ENCODE data around the gene ZC3H12A.

The ZC3H12A gene

DNA sequence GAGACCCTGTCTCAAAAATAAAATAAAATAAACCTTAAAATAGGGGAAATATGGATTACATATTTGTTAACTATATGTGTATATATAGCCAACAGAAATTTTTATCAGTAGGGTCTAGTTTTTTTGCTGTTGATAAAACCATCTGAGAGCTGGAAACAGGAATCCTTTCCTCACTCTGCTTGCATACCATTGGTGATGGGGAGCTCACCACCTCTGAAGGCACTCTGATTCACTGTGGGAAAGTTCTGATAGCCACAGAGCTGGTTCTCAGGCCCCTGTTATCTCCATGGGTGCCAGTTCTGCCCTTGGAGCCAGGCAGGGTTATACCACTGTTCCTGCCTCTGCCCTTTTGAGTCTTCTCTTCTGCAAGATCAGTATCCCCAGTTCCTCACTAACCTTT lies 17.8 kb upstream of the ZC3H12A start:
- DNase-seq: no peak

GRCh38 chr1:37458551-37458950 lies 15.8 kb upstream of the ZC3H12A start:
- DNase-seq: peak; percentile 30

- DNase-seq: no peak
These were observed 12.5 kb upstream of the ZC3H12A start for GRCh38 chr1:37461698-37462436.

DNA sequence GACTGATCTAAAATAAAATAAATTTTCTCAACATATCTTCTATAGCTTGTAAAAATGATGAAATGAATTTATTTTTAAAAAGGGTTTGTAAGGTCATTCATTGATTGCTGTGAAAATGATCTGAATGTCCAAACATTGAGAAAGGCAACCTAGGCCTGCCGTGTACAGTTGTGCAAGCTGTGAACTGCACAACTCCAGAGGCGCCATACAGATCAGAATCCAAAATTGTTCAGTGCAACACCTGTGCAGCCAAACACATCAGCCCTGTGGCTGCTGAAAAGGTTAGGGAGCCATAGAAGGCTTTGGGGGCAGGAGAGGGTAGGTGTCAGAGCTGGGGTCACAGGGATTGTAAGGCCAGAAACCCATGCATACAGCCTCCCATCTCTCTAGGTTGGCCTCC lies 9.9 kb upstream of the ZC3H12A start:
- no peak for DNase-seq

GRCh38 chr1:37465593-37466517 lies 8.5 kb upstream of the ZC3H12A start:
- no peak for DNase-seq

DNA sequence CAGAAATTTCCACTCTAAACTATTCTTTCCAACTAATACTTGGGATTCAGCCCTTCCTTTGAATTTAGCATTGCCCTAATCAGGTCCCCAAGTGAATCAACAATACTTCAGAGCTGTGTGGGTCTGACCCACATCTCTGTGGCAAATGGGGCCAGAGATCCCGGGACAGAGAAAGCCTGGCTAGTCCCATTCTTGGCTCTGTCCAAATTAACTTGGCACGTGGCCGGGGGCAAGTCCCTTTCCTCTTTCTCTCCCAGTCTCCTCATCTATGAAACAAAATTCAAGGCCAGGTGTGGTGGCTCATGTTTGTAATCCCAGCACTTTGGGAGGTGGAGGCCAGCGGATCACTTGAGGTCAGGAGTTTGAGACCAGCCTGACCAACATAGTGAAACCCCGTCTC lies 6.3 kb upstream of the ZC3H12A start:
- no peak for DNase-seq

GRCh38 chr1:37469386-37469785 lies 5.0 kb upstream of the ZC3H12A start:
- DNase-seq: no peak

GRCh38 chr1:37471345-37472231 lies 2.8 kb upstream of the ZC3H12A start:
- DNase-seq: no peak

GRCh38 chr1:37472281-37472680 lies 2.1 kb upstream of the ZC3H12A start:
- no peak for DNase-seq

GRCh38 chr1:37472994-37473393 lies 1.4 kb upstream of the ZC3H12A start:
- peak; percentile 46 for DNase-seq

DNA sequence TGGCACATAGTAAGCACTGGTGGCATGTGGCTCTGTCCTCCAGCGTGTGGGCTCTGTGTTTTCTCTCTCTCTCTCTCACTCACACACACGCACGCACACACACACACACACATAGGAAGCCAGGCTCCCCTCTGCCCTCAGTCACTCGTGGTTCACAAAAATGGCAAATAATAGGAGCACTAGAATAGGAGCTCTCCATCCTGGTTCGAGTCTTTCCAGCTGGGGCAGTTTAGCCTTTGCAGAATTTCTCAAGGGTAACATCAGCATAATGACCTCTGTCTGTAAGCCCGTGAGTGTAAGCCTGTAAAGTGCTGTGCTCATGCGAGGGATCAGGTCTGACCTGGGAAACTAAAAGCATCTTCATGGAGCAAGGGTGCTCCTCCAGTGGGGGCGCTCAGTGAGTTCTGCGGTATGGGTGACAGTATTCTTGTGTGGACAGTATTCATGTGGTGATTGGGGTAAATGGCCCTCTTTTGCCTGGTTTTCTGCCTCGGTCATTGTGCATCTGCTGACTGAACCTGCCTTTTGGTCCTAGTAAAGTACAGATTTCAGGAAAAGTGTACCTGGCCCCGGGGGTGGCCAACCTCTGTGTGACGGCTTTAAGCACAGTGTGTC lies 842 bp upstream of the ZC3H12A start:
- DNase-seq: peak; percentile 65

DNA sequence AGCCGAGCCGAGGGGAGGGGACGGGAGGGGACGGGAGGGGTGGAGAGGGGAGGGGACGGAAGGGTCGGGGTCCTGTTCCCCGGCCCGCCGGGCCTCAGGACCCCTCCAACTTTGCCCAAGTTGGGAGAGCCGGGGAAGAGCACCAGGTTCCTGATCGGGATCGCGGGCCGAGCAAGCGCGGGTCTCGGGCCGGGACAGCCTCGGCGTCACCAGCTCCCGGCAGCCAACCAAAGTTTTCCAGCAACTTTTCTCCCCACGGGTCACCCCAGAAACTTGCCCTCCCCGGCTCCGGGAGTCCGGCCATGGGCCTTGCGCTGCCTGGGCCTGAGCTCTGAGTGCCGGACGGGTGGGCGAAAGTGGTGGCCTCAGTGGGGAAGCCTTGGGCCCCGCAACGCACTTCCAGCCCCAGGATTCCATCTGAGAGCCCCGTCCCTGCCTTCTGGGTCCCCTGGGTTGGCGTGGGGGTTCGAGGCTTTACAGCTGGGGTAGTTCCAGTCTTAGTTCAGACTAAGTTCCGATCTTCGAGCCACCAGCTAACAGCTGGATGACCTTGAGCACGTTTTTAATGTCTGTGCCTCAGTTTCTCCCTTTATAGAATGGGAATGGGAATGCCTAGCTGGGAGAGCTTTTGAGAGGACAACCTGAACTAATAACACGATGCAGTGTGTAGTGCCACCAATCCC lies 458 bp downstream of the ZC3H12A start:
- DNase-seq: peak; percentile 25

GRCh38 chr1:37475380-37476086 lies 1.2 kb downstream of the ZC3H12A start:
- no peak for DNase-seq

- DNase-seq: no peak
These were observed 1.7 kb downstream of the ZC3H12A start for GRCh38 chr1:37476087-37476452.

- no peak for DNase-seq
These were observed 2.2 kb downstream of the ZC3H12A start for GRCh38 chr1:37476460-37477197.

GRCh38 chr1:37477198-37477931 lies 3.0 kb downstream of the ZC3H12A start:
- peak; percentile 80 for DNase-seq

- no peak for DNase-seq
These were observed 3.6 kb downstream of the ZC3H12A start for GRCh38 chr1:37477946-37478345.

DNA sequence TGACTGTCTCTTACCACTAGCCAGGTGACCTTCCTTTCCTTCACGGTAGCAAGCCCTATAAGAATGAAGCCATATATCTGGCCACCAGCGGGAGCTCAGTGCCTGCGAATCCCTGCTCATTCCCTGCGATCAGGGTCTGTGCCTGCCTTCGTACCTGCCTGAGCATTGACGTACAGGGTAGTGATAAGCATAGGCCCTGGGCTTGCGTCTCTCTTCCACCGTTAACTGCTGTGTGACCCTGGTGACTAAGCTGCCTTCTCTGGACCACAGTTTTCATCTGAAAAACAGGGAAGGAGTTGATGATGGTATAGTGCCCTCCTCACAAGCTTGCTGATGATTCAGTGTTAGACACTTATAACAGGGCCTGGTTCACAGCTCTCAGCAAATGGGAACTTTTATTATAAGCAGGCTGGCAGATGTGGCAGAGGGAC lies 4.1 kb downstream of the ZC3H12A start:
- peak; percentile 65 for DNase-seq

DNA sequence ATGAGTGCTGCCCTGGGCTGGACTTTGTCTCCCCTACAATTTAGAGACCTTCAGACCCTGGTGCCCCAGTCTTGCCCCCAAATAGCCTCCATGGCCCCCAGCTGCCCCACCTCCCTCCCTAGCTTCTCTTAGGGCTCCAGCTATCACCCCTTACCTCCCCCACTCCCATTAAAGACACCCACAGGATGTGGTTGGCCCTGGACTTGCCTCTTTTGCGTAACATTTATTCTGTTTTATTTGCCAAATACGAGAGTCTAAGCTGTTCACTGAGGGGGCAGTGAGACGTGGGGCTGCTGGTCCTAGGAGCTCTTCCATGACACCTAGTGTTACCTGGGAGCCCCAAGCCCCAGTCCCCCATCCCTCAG lies 4.5 kb downstream of the ZC3H12A start:
- DNase-seq: peak; percentile 49
